Stomach (tissue), 9 donors: ENCODE measurements around the gene ALPK1. TPM values are rescaled to one million over a fixed set of nuclear protein-coding genes. Genes with fewer than 3 reads are reported as not detected.

Source experiments
- DNase-seq, 2 donors: peaks; one replicate each; pipeline versions ENCODE4 v3.0.0 to v3.0.0-alpha.2; 2013 to 2019
- H3K27ac ChIP-seq, 5 donors: fragments of 200-600 bp in 4 of 5; sonication (generic) in 4 of 5; one replicate each; pipeline ENCODE4 v1.5.1; 2013 to 2019; ENCODE audit warnings: mild to moderate bottlenecking in 1 of 5, moderate library complexity in 1 of 5
- H3K27me3 ChIP-seq, 3 donors: fragments of 200-600 bp; sonication (generic); one replicate each; pipeline ENCODE4 v1.5.1; 2017 to 2019; ENCODE audit warnings: mixed run types in 1 of 3
- H3K36me3 ChIP-seq, 4 donors: fragments of 200-600 bp; sonication (generic); 1 replicate in 3 of 4; 2 replicates in 1 of 4; pipeline ENCODE4 v1.5.1; 2016 to 2019
- H3K4me1 ChIP-seq, 4 donors: fragments of 200-600 bp; sonication (generic); one replicate each; pipeline ENCODE4 v1.5.1; 2016 to 2019
- H3K4me3 ChIP-seq, 4 donors: fragments of 200-600 bp; sonication (generic) in 3 of 4; one replicate each; pipeline ENCODE4 v1.5.1; 2016 to 2019; ENCODE audit warnings: mild to moderate bottlenecking in 1 of 4
- H3K9me3 ChIP-seq, 4 donors: fragments of 200-600 bp; sonication (generic); one replicate each; pipeline ENCODE4 v1.5.1; 2016 to 2019
- EP300 ChIP-seq: sonication (generic); formaldehyde crosslinking; IDR thresholded peaks from one replicate; pipeline ENCODE4 v1.6.1; 2017; ENCODE audit warnings: antibody characterized with exemption
- POLR2A ChIP-seq, 4 donors: fragments of 450-650 bp; IDR thresholded peaks; one replicate each; pipeline ENCODE4 v1.6.1; 2016; ENCODE audit warnings: antibody characterized with exemption in 4 of 4, control low read depth in 2 of 4, mild to moderate bottlenecking in 1 of 4, moderate library complexity in 1 of 4
- POLR2AphosphoS5 ChIP-seq, 3 donors: sonication (generic); formaldehyde crosslinking; IDR thresholded peaks; one replicate each; pipeline ENCODE4 v1.6.1; 2016; ENCODE audit warnings: antibody characterized with exemption in 3 of 3
- WGBS, 5 donors: extraction: QIAGEN DNeasy Blood & Tissue Kit in 3 of 5; methylation state at CpG; one replicate each; pipeline versions ENCODE4 v1.1.5 to v1.1.7; 2013 to 2018; 5-methylcytosine and 5-hydroxymethylcytosine counted together
- intact Hi-C: fragments of 100-400 bp; cut with DNase I; formaldehyde crosslinking; loops from one replicate; pipeline ENCODE4 v1.15.1; 2023; ENCODE audit warnings: low total_unique reads
- polyA plus RNA-seq, 3 donors: library from polyadenylated mRNA; stranded (reverse); fragments of 200-250 nt; gene quantifications; one replicate each; pipeline ENCODE4 v1.2.3, GENCODE V29; 2013
- total RNA-seq, 5 donors: library from RNA; depleted of rRNA; stranded (reverse); fragments of >200 nt; gene quantifications; one replicate each; pipeline versions ENCODE4 v1.1.0 to v1.2.3, GENCODE V29; 2014 to 2016
- TF ChIP-seq, protein P1 (sequence below), 7 experiments: fragments of 450-650 bp in 4 of 7; fragments of 200-600 bp in 3 of 7; sonication (generic) in 3 of 7; IDR thresholded peaks; one replicate each; pipeline ENCODE4 v1.5.1; 2016 to 2019; ENCODE audit warnings: antibody characterized with exemption in 7 of 7, control low read depth in 2 of 7, mild to moderate bottlenecking in 1 of 7
- donor health status: healthy with polysubstance abuse.
- donor health status: Bipolar disorder and iron deficiency.
- donor health status: healthy.

ALPK1 gene
- total and polyA plus RNA-seq, 8 donors = 2.9 to 47.7 (median 25.0) TPM

- TF ChIP-seq EP300 = no peak
- TF ChIP-seq, protein P1, sequence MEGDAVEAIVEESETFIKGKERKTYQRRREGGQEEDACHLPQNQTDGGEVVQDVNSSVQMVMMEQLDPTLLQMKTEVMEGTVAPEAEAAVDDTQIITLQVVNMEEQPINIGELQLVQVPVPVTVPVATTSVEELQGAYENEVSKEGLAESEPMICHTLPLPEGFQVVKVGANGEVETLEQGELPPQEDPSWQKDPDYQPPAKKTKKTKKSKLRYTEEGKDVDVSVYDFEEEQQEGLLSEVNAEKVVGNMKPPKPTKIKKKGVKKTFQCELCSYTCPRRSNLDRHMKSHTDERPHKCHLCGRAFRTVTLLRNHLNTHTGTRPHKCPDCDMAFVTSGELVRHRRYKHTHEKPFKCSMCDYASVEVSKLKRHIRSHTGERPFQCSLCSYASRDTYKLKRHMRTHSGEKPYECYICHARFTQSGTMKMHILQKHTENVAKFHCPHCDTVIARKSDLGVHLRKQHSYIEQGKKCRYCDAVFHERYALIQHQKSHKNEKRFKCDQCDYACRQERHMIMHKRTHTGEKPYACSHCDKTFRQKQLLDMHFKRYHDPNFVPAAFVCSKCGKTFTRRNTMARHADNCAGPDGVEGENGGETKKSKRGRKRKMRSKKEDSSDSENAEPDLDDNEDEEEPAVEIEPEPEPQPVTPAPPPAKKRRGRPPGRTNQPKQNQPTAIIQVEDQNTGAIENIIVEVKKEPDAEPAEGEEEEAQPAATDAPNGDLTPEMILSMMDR (IDR thresholded peaks at IDR 0.05) = no peak
- no peak for TF ChIP-seq POLR2A (IDR thresholded peaks at IDR 0.05)
- WGBS, 5 donors = 94 to 99% (median 97%) methylated on average over 3 of the region's 3 CpGs
- intact Hi-C loops = no loop called here
- H3K27me3 ChIP-seq = no peaks in the 10 kb centered on the region
- peaks cover 0 to 8% (median 4%) of the 10 kb centered on the region in 4 donors for H3K4me1 ChIP-seq
- DNase-seq = no peak
- no peaks in the 10 kb centered on the region for H3K9me3 ChIP-seq
- H3K4me3 ChIP-seq = no peak overlapping the region
- no peak overlapping the region for H3K27ac ChIP-seq
- H3K36me3 ChIP-seq = peaks cover 0 to 39% (median 29%) of the 10 kb centered on the region in 4 donors
Measured at GRCh38 chr4:112322866-112323265, 25.7 kb downstream of the ALPK1 start.

DNA sequence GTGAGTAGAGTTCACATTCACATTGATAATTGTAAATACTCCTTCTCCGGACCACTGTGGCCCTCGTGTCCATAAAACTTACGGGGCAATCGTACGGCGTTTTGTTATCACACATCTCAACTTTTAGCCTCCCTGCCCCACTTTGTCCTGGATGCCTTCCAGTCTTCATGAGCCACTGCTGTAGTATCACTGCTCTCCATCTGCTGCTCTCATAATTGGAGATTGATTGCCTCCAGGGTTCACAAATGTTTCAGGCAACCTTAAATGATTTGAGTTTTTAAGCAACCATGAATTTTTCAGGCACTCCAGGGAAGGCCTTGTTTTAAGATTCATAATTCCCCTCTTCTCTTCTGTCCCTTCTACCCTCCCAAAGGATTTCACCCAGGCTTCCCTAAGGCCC is 28.4 kb downstream of the ALPK1 start:
- Histone ChIP-seq H3K4me3 (no peak overlapping the region), H3K27ac (no peak overlapping the region), H3K9me3 (no peaks in the 10 kb centered on the region), H3K27me3 (no peaks in the 10 kb centered on the region), H3K36me3 (peaks cover 0 to 34% (median 27%) of the 10 kb centered on the region in 4 donors), H3K4me1 (peaks cover 0 to 8% (median 4%) of the 10 kb centered on the region in 4 donors)
- intact Hi-C loops = no loop called here
- TF ChIP-seq, protein P1 (IDR thresholded peaks at IDR 0.05) = no peak
- TF ChIP-seq EP300 = no peak
- no peak for TF ChIP-seq POLR2A (IDR thresholded peaks at IDR 0.05)
- no peak for TF ChIP-seq POLR2AphosphoS5 (IDR thresholded peaks at IDR 0.05)
- 88 to 94% (median 91%) methylated on average over 6 of the region's 6 CpGs for WGBS, 5 donors
- DNase-seq = no peak

- intact Hi-C loops = no loop called here
- peak in 1 of 2 donors; percentile 72 for DNase-seq
- Histone ChIP-seq H3K4me1 (no peaks in the 10 kb centered on the region), H3K27ac (no peak overlapping the region), H3K36me3 (peaks cover 0 to 38% (median 29%) of the 10 kb centered on the region in 4 donors), H3K4me3 (no peak overlapping the region), H3K27me3 (no peaks in the 10 kb centered on the region), H3K9me3 (no peaks in the 10 kb centered on the region)
- TF ChIP-seq POLR2A (IDR thresholded peaks at IDR 0.05) (no peak), EP300 (no peak), POLR2AphosphoS5 (IDR thresholded peaks at IDR 0.05) (no peak)
- TF ChIP-seq, protein P1 (IDR thresholded peaks at IDR 0.05) = peak in 3 of 7 experiments; percentile 16 to 24 (median 21)
- WGBS, 5 donors = 62 to 70% (median 67%) methylated on average over 9 of the region's 9 CpGs
Measured at GRCh38 chr4:112327965-112328733, 31.0 kb downstream of the ALPK1 start.

DNA sequence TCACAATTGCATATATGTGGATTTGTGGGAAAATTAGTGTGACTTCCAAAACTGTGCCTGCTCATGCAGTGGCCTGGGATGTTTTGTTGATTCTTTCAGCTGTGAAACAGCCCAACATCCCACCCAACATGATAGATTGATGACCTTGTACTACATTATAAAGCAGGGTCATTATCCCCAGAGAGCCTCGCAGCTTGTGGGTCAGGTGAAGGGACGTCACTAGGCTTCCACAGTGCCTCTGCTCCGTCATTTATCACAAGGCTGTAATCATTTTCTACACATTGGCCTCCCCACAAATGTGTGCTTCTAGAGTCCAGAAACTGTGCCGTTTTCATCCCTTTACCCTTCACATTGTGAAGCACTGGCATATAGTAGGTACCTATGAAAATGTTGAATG is 31.6 kb downstream of the ALPK1 start:
- intact Hi-C loops = no loop called here
- Histone ChIP-seq H3K27ac (no peak overlapping the region), H3K9me3 (no peaks in the 10 kb centered on the region), H3K36me3 (peaks cover 0 to 38% (median 28%) of the 10 kb centered on the region in 4 donors), H3K4me1 (no peaks in the 10 kb centered on the region), H3K4me3 (no peak overlapping the region), H3K27me3 (no peaks in the 10 kb centered on the region)
- 92 to 95% (median 95%) methylated on average over 4 of the region's 4 CpGs for WGBS, 5 donors
- DNase-seq = no peak
- TF ChIP-seq, protein P1 (IDR thresholded peaks at IDR 0.05) = no peak
- no peak for TF ChIP-seq POLR2AphosphoS5 (IDR thresholded peaks at IDR 0.05)
- no peak for TF ChIP-seq EP300
- TF ChIP-seq POLR2A (IDR thresholded peaks at IDR 0.05) = no peak
